UCSD-AML1 (cell line): Measurements from ENCODE around the gene KLK11.

ENCODE experiments used
- DNase-seq: peaks from one replicate; lab custom pipeline; 2025; ENCODE audit not compliant: unreplicated experiment; lab: John Stamatoyannopoulos, UW

Gene KLK11

DNA sequence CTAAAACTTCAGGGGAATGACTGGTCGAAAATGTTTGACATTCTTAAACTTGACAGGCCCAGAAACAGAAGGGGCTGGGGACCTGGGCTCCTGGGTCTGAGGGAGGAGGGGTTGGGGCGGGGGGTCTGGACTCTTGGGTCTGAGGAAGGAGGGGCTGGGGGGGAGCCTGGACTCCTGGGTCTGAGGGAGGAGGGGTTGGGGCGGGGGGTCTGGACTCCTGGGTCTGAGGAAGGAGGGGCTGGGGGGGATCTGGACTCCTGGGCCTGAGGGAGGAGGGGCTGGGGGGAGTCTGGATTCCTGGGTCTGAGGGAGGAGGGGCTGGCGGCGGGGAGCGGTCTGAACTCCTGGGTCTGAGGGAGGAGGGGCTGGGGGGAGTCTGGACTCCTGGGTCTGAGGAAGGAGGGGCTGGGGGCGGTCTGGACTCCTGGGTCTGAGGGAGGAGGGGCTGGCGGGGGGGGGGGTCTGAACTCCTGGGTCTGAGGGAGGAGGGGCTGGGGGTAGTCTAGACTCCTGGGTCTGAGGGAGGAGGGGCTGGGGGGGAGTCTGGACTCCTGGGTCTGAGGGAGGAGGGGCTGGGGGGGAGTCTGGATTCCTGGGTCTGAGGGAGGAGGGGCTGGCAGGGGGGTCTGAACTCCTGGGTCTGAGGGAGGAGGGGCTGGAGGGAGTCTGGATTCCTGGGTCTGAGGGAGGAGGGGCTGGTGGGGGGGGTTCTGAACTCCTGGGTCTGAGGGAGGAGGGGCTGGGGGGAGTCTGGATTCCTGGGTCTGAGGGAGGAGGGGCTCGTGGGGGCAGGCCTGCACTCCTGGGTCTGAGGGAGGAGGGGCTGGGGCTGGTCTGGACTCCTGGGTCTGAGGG, 51.5 kb downstream of the KLK11 start:
- DNase-seq = no peak

DNA sequence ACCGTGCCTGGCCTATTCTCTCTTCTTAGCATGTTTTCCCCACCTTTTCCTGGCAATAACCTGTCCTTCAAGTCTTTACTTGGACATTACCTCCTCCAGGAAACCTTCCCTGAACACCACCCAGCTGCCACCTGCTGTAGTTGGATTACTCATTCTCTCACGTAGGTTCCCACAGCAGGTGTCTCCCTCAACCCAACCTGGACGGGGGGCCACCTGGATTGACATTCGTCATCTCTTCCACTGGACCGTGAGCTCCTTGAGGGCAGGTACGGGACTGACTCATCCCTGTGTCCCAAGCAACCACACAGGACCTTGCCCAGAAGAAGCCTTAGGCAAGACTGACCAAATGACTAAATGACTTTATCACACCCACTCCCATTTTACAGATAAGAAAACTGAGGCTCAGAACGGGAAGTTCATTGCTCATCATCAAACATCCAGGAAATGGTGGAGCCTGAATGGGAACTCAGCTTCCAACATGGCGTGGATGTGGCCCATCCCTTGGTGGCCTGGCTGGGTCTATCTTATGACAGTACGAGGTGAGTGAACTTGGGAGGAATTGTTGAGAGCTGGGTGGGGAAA, 53.5 kb downstream of the KLK11 start:
- no peak for DNase-seq
